ENCODE measurements around the gene BACH2. TPM values are rescaled to one million over a fixed set of nuclear protein-coding genes. Genes with fewer than 3 reads are reported as not detected.

BACH2 gene
- total RNA-seq, 2 experiments from 2014 or later: 60.7 to 66.9 TPM

- H3K36me3 Mint-ChIP-seq (ENCODE audit: low read depth): peaks cover 55% of the 10 kb centered on the region
- H3K4me1 Mint-ChIP-seq (ENCODE audit: low read depth): peaks cover 72% of the 10 kb centered on the region
- H3K4me3 Mint-ChIP-seq: peak overlapping the region; percentile 96
- DNase-seq (peak; percentile 96), ATAC-seq (peak; percentile 62)
- ChIA-PET POLR2A (interaction anchor here (0.5 to 2.2 kb wide), 28 partner anchors 8 to 392 kb away, joined by 3 to 13 read pairs (median 4); no protein-coding TSS in a partner anchor), CTCF (interaction anchor here (0.6 to 1.8 kb wide), 8 partner anchors 28 to 192 kb away, joined by 3 to 5 read pairs (median 3); no protein-coding TSS in a partner anchor)
- TF ChIP-seq, protein P1, sequence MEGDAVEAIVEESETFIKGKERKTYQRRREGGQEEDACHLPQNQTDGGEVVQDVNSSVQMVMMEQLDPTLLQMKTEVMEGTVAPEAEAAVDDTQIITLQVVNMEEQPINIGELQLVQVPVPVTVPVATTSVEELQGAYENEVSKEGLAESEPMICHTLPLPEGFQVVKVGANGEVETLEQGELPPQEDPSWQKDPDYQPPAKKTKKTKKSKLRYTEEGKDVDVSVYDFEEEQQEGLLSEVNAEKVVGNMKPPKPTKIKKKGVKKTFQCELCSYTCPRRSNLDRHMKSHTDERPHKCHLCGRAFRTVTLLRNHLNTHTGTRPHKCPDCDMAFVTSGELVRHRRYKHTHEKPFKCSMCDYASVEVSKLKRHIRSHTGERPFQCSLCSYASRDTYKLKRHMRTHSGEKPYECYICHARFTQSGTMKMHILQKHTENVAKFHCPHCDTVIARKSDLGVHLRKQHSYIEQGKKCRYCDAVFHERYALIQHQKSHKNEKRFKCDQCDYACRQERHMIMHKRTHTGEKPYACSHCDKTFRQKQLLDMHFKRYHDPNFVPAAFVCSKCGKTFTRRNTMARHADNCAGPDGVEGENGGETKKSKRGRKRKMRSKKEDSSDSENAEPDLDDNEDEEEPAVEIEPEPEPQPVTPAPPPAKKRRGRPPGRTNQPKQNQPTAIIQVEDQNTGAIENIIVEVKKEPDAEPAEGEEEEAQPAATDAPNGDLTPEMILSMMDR (IDR thresholded peaks at IDR 0.05): no peak
- no peaks in the 10 kb centered on the region for H3K27me3 Mint-ChIP-seq
- no peaks in the 10 kb centered on the region for H3K9me3 Mint-ChIP-seq
- intact Hi-C loops (cut with micrococcal nuclease): loop anchor here (2.0 to 5.0 kb wide), 6 partner anchors 28 to 391 kb away; no protein-coding TSS in a partner anchor
- peak overlapping the region; percentile 99 for H3K27ac Mint-ChIP-seq
Observed at GRCh38 chr6:90080876-90081481, 215.7 kb downstream of the BACH2 start.

GRCh38 chr6:90079560-90080490 is 216.8 kb downstream of the BACH2 start:
- ATAC-seq (peak; percentile 22), DNase-seq (peak; percentile 85)
- ChIA-PET POLR2A (interaction anchor here (0.5 to 1.5 kb wide), 27 partner anchors 11 to 394 kb away, joined by 3 to 13 read pairs (median 4); no protein-coding TSS in a partner anchor), CTCF (interaction anchor here (0.6 to 1.8 kb wide), 6 partner anchors 30 to 193 kb away, joined by 3 to 5 read pairs (median 3); no protein-coding TSS in a partner anchor)
- TF ChIP-seq, protein P1 (IDR thresholded peaks at IDR 0.05): no peak
- H3K27me3 Mint-ChIP-seq: no peaks in the 10 kb centered on the region
- no peaks in the 10 kb centered on the region for H3K9me3 Mint-ChIP-seq
- H3K4me3 Mint-ChIP-seq: peak overlapping the region; percentile 96
- intact Hi-C loops (cut with micrococcal nuclease): loop anchor here (1.0 to 5.0 kb wide), 8 partner anchors 29 to 392 kb away; no protein-coding TSS in a partner anchor
- H3K4me1 Mint-ChIP-seq (ENCODE audit: low read depth): peaks cover 70% of the 10 kb centered on the region
- peaks cover 60% of the 10 kb centered on the region for H3K36me3 Mint-ChIP-seq (ENCODE audit: low read depth)
- H3K27ac Mint-ChIP-seq: peak overlapping the region; percentile 99

- CTCF ChIA-PET: interaction anchor here (0.9 to 1.3 kb wide), 4 partner anchors 12 to 138 kb away, joined by 3 to 11 read pairs (median 4); no protein-coding TSS in a partner anchor
- intact Hi-C loops (cut with micrococcal nuclease): loop anchor here (1.0 to 5.0 kb wide), 2 partner anchors 126 to 206 kb away; no protein-coding TSS in a partner anchor
Observed at GRCh38 chr6:90078513-90079289, 217.9 kb downstream of the BACH2 start.

More at GRCh38 chr6:90078513-90079289, 217.9 kb downstream of the BACH2 start:
- DNase-seq: peak; percentile 87
- ATAC-seq: peak; percentile 35
- Mint-ChIP-seq H3K4me1 (ENCODE audit: low read depth) (peaks cover 69% of the 10 kb centered on the region), H3K9me3 (no peaks in the 10 kb centered on the region), H3K36me3 (ENCODE audit: low read depth) (peaks cover 69% of the 10 kb centered on the region), H3K4me3 (peak overlapping the region; percentile 96), H3K27ac (peak overlapping the region; percentile 99), H3K27me3 (no peaks in the 10 kb centered on the region)
- TF ChIP-seq, protein P1 (IDR thresholded peaks at IDR 0.05): no peak
- POLR2A ChIA-PET: interaction anchor here (0.8 to 2.2 kb wide), 23 partner anchors 9 to 396 kb away, joined by 3 to 13 read pairs (median 4); partner anchors contain the start of gene MDN1
